AG10803 (cell line): Measurements from ENCODE around the gene INPP5E.

Experiments used
- DNase-seq: peaks from one replicate; pipeline ENCODE4 v3.0.0; 2010; ENCODE audit warnings: low read depth
- H3K4me3 ChIP-seq: 2 replicates; pipeline ENCODE4 v1.5.1; 2011; ENCODE audit warnings: mild to moderate bottlenecking, low read length, control low read depth
- CTCF ChIP-seq: conservative IDR thresholded peaks from 2 replicates; pipeline ENCODE4 v1.5.1; 2011; ENCODE audit warnings: mild to moderate bottlenecking, low read length, control low read depth, inconsistent platforms

The INPP5E gene

GRCh38 chr9:136470792-136471469 is 31.3 kb upstream of the INPP5E start:
- H3K4me3 ChIP-seq = no peak overlapping the region
- no peak for DNase-seq
- TF ChIP-seq CTCF = no peak

GRCh38 chr9:136470356-136470755 is 30.7 kb upstream of the INPP5E start:
- no peak for TF ChIP-seq CTCF
- no peak overlapping the region for H3K4me3 ChIP-seq
- DNase-seq = no peak

GRCh38 chr9:136467766-136468165 is 28.1 kb upstream of the INPP5E start:
- H3K4me3 ChIP-seq = no peak overlapping the region
- DNase-seq = no peak
- no peak for TF ChIP-seq CTCF

GRCh38 chr9:136466155-136466541 is 26.5 kb upstream of the INPP5E start:
- H3K4me3 ChIP-seq = no peak overlapping the region
- no peak for TF ChIP-seq CTCF
- DNase-seq = no peak

GRCh38 chr9:136465500-136466154 is 26.0 kb upstream of the INPP5E start:
- H3K4me3 ChIP-seq = no peak overlapping the region
- no peak for TF ChIP-seq CTCF
- DNase-seq = no peak

GRCh38 chr9:136464241-136464640 is 24.6 kb upstream of the INPP5E start:
- H3K4me3 ChIP-seq = no peak overlapping the region
- TF ChIP-seq CTCF = no peak
- DNase-seq = no peak

- no peak for DNase-seq
- TF ChIP-seq CTCF = no peak
- no peak overlapping the region for H3K4me3 ChIP-seq
Observed at GRCh38 chr9:136463578-136463977, 23.9 kb upstream of the INPP5E start.
